ENCODE data around the gene LAMA2. TPM values are rescaled to one million over a fixed set of nuclear protein-coding genes. Genes with fewer than 3 reads are reported as not detected.

Gene LAMA2
- total and polyA plus RNA-seq, 7 donors: 0.46 to 131 (median 59.6) TPM

DNA sequence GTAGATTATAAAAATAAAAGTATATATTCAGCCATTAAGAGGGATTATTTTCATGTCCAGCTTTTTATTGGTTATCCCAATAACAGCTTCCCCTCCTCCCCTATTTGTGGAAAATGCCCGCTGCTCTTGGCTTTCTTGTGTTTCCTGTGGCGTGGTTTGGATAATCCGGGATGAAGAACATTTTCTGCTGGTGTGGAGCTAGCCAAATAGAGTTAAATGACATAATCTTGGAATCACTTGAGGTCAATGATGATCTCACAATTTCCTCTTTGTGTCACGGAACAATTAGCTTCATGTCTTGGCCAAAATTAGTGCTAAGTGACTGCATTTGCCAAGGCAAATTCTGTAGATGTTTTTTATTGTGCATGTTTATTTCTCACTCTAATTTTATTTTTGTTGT is 394.0 kb downstream of the LAMA2 start:
- H3K4me3 ChIP-seq: no peak overlapping the region
- no peaks in the 10 kb centered on the region for H3K9me3 ChIP-seq
- H3K27me3 ChIP-seq: no peaks in the 10 kb centered on the region
- H3K27ac ChIP-seq: no peak overlapping the region
- 78 to 89% methylated on average over 4 of the region's 4 CpGs for WGBS, 2 donors
- H3K4me1 ChIP-seq: no peaks in the 10 kb centered on the region
- no peak for DNase-seq
- TF ChIP-seq POLR2A (IDR thresholded peaks at IDR 0.05): no peak
- intact Hi-C loops (cut with DNase I): no loop called here
- H3K36me3 ChIP-seq: no peaks in the 10 kb centered on the region

DNA sequence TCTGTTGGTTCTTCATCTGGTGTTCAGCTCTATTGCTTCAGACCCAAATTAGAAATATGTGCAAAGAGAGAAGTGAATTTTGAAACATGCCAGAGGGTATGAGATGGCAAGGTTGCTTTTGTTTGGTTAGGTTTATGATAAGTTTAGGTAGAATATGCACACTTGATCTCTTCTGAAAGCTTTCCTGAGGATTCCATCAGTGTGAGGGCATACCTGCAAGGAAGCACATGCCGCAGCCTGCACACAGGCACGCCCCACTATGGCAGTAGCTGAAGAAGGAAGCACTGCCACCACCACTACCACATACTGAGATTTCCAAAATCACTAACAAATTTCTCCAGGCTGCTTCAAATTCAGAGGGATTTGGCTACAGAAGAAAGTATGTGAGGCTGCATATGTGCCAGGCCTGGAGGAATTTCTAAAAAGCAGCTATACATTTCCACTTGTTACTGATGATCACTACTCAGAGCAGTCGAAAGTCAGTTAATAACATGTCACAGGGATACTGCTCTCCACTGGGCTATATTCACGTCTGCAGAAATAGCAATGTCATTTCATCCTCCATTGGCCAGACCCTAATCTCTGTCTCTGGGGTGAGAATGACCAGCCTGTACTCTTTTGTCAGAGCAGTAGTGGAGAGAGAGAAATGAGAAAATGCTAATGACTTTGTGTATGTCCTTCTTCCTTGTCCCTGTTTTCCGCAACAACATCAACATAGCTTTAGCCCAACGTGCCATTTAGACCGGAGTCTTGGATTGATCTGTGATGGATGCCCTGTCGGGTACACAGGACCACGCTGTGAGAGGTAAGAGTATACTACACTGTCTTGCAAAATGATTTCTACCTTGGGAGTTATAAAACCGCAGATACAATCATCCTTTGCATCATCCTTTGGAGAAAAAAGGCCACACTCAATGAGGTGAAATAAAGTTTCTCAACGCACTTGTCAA is 396.7 kb downstream of the LAMA2 start:
- no peak overlapping the region for H3K4me3 ChIP-seq
- WGBS, 2 donors: 84 to 91% methylated on average over 11 of the region's 11 CpGs
- H3K9me3 ChIP-seq: no peaks in the 10 kb centered on the region
- DNase-seq: no peak
- no peak overlapping the region for H3K27ac ChIP-seq
- no peaks in the 10 kb centered on the region for H3K4me1 ChIP-seq
- no peaks in the 10 kb centered on the region for H3K27me3 ChIP-seq
- TF ChIP-seq EP300 (IDR thresholded peaks at IDR 0.05): no peak
- TF ChIP-seq, protein P1, sequence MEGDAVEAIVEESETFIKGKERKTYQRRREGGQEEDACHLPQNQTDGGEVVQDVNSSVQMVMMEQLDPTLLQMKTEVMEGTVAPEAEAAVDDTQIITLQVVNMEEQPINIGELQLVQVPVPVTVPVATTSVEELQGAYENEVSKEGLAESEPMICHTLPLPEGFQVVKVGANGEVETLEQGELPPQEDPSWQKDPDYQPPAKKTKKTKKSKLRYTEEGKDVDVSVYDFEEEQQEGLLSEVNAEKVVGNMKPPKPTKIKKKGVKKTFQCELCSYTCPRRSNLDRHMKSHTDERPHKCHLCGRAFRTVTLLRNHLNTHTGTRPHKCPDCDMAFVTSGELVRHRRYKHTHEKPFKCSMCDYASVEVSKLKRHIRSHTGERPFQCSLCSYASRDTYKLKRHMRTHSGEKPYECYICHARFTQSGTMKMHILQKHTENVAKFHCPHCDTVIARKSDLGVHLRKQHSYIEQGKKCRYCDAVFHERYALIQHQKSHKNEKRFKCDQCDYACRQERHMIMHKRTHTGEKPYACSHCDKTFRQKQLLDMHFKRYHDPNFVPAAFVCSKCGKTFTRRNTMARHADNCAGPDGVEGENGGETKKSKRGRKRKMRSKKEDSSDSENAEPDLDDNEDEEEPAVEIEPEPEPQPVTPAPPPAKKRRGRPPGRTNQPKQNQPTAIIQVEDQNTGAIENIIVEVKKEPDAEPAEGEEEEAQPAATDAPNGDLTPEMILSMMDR (IDR thresholded peaks at IDR 0.05): no peak
- no peak for TF ChIP-seq POLR2AphosphoS5 (IDR thresholded peaks at IDR 0.05)
- TF ChIP-seq POLR2A (IDR thresholded peaks at IDR 0.05): no peak
- intact Hi-C loops (cut with DNase I): no loop called here
- no peaks in the 10 kb centered on the region for H3K36me3 ChIP-seq

DNA sequence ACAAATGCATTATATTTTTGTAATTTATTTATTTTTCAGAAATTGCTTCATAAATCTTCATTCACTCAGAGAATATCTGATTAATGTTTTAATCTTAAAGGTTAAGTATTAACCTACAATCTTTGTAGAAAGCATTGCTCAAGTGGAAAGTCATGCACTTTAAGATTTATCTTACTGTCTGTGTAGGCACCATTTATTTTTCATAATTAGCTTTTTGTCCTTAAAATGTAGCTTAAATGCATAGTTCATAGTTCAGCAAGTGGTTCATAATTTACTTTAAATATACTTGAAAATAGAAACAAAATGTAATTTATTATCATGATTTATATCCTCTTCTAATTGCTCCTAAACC is 397.3 kb downstream of the LAMA2 start:
- DNase-seq: no peak
- no peak for TF ChIP-seq POLR2A (IDR thresholded peaks at IDR 0.05)
- TF ChIP-seq POLR2AphosphoS5 (IDR thresholded peaks at IDR 0.05): no peak
- TF ChIP-seq, protein P1 (IDR thresholded peaks at IDR 0.05): no peak
- no peak for TF ChIP-seq EP300 (IDR thresholded peaks at IDR 0.05)
- Histone ChIP-seq H3K36me3 (no peaks in the 10 kb centered on the region), H3K9me3 (no peaks in the 10 kb centered on the region), H3K27ac (no peak overlapping the region), H3K4me3 (no peak overlapping the region), H3K4me1 (no peaks in the 10 kb centered on the region), H3K27me3 (no peaks in the 10 kb centered on the region)
- intact Hi-C loops (cut with DNase I): no loop called here

DNA sequence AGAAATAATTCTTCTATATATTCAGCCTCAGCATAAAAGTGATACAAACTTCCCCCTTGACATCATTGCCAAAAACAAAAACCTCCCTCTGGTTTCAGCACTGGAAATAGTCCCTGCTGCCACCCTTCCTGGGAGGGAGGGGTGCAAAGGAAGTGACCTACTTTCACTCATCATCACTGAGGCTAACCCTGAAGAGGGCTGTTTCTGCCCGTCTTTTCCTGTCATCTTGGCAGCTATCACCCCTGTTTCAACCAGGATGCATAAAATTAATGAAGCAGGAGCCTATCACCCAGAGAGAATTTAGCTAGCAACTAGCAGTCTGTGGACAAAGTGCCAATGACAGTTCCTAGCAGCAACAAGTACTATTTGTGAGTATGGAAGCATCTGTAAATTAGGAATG is 397.8 kb downstream of the LAMA2 start:
- WGBS, 2 donors: 41 to 61% methylated on average over 1 of the region's 1 CpG
- Histone ChIP-seq H3K4me1 (no peaks in the 10 kb centered on the region), H3K36me3 (no peaks in the 10 kb centered on the region), H3K4me3 (no peak overlapping the region), H3K27me3 (no peaks in the 10 kb centered on the region), H3K9me3 (no peaks in the 10 kb centered on the region), H3K27ac (no peak overlapping the region)
- intact Hi-C loops (cut with DNase I): no loop called here
- DNase-seq: no peak
- TF ChIP-seq EP300 (IDR thresholded peaks at IDR 0.05) (no peak), POLR2A (IDR thresholded peaks at IDR 0.05) (no peak), POLR2AphosphoS5 (IDR thresholded peaks at IDR 0.05) (no peak)
- TF ChIP-seq, protein P1 (IDR thresholded peaks at IDR 0.05): no peak

DNA sequence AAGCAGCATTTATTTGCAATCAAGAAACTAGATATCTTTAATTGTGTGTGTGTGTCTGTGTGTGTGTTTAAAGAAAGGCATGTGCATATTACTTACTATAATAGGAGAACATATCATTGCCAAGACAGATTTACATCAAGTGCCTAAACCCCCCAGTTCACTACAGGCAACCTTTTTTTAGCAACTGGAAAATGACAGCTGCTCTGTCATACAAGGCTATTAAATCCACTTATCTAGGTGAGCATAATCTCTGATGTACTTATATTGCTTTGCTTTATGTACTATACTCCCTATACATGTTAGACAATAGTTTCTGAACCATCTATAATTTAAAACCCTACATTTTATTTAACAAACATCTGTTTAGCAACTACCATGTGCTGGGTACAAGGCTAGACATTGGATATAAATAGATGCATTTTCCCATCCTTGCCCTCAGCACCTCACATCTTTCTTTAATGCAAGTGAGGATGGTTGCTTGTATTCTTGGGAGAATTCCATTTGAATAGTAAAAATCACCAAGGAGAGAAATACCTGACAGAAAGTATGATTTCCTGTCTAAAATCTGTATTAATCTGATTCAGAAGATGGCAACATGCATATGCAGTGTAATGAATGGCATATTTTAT is 398.3 kb downstream of the LAMA2 start:
- no peaks in the 10 kb centered on the region for H3K36me3 ChIP-seq
- H3K4me1 ChIP-seq: no peaks in the 10 kb centered on the region
- no peak overlapping the region for H3K4me3 ChIP-seq
- TF ChIP-seq, protein P1 (IDR thresholded peaks at IDR 0.05): no peak
- no peak for TF ChIP-seq POLR2A (IDR thresholded peaks at IDR 0.05)
- TF ChIP-seq POLR2AphosphoS5 (IDR thresholded peaks at IDR 0.05): no peak
- TF ChIP-seq EP300 (IDR thresholded peaks at IDR 0.05): no peak
- no peak overlapping the region for H3K27ac ChIP-seq
- H3K9me3 ChIP-seq: no peaks in the 10 kb centered on the region
- H3K27me3 ChIP-seq: no peaks in the 10 kb centered on the region
- intact Hi-C loops (cut with DNase I): no loop called here
- DNase-seq: no peak

All from sigmoid colon (tissue), 7 donors.